Common myeloid progenitor, CD34-positive (primary cell): Measurements from ENCODE around the gene MYO1F.
A peak's percentile ranks its signal among the peaks of the same experiment; 100 is the strongest.

ENCODE experiments used
- CTCF ChIA-PET: fragments of 350-600 bp; sonication (Branson Sonifier 250); formaldehyde crosslinking; loops from one replicate; lab custom pipeline; 2021; ENCODE audit warnings: antibody characterized with exemption; lab: Charles Lee
- POLR2A ChIA-PET: fragments of 350-600 bp; sonication (Branson Sonifier 250); formaldehyde crosslinking; loops from one replicate; lab custom pipeline; 2021; ENCODE audit warnings: antibody characterized with exemption; lab: Charles Lee
- DNase-seq, 3 donors: peaks; one replicate each; pipeline versions ENCODE4 v3.0.0 to v3.0.0-alpha.2; 2013
- H3K27ac ChIP-seq, 2 experiments: 1 replicate in 1 of 2; 2 replicates in 1 of 2; pipeline ENCODE4 v1.7.0; 2013; ENCODE audit warnings: inconsistent platforms in 2 of 2, low read length in 2 of 2, mild to moderate bottlenecking in 2 of 2, low read depth in 1 of 2, moderate library complexity in 1 of 2; ENCODE audit not compliant: severe bottlenecking in 2 of 2, insufficient read depth in 1 of 2, poor library complexity in 1 of 2
- H3K27me3 ChIP-seq, 5 experiments: replicated peaks in 2 of 5; 1 replicate in 3 of 5; 2 replicates in 2 of 5; pipeline versions ENCODE4 v1.6.1 to v1.7.0; 2013; ENCODE audit warnings: low read length in 4 of 5, mild to moderate bottlenecking in 2 of 5, moderate library complexity in 2 of 5, inconsistent platforms in 1 of 5; ENCODE audit not compliant: insufficient read depth in 5 of 5, control insufficient read depth in 4 of 5
- H3K36me3 ChIP-seq, 4 experiments: 1 replicate in 2 of 4; 2 replicates in 2 of 4; pipeline versions ENCODE4 v1.6.1 to v1.7.0; 2013; ENCODE audit warnings: low read length in 3 of 4, control low read depth in 1 of 4, mild to moderate bottlenecking in 1 of 4; ENCODE audit not compliant: control insufficient read depth in 4 of 4, insufficient read depth in 4 of 4
- H3K4me1 ChIP-seq, 4 experiments: 1 replicate in 3 of 4; 2 replicates in 1 of 4; pipeline versions ENCODE4 v1.6.1 to v1.7.1; 2013; ENCODE audit warnings: low read length in 3 of 4, mild to moderate bottlenecking in 3 of 4, control low read depth in 1 of 4, inconsistent platforms in 1 of 4, moderate library complexity in 1 of 4; ENCODE audit not compliant: control insufficient read depth in 4 of 4, insufficient read depth in 4 of 4; ENCODE audit errors: control extremely low read depth in 1 of 4
- H3K4me3 ChIP-seq, 7 experiments: 1 replicate in 4 of 7; 2 replicates in 3 of 7; pipeline versions ENCODE4 v1.5.1 to v1.7.0; 2013; ENCODE audit warnings: mild to moderate bottlenecking in 7 of 7, low read length in 6 of 7, moderate library complexity in 6 of 7, inconsistent platforms in 2 of 7, low read depth in 2 of 7, control low read depth in 1 of 7; ENCODE audit not compliant: insufficient read depth in 4 of 7, control insufficient read depth in 1 of 7; ENCODE audit errors: extremely low read depth in 1 of 7
- H3K9me3 ChIP-seq, 5 experiments: 1 replicate in 4 of 5; 2 replicates in 1 of 5; pipeline versions ENCODE4 v1.6.1 to v1.7.1; 2013; ENCODE audit warnings: low read length in 4 of 5, mild to moderate bottlenecking in 2 of 5, inconsistent platforms in 1 of 5, low read depth in 1 of 5, moderate library complexity in 1 of 5; ENCODE audit not compliant: control insufficient read depth in 4 of 5, insufficient read depth in 2 of 5; ENCODE audit errors: control extremely low read depth in 1 of 5
- WGBS: methylation state at CpG from one replicate; pipeline ENCODE4 v1.1.5; 2013; ENCODE audit not compliant: insufficient coverage; 5-methylcytosine and 5-hydroxymethylcytosine counted together

Gene MYO1F

DNA sequence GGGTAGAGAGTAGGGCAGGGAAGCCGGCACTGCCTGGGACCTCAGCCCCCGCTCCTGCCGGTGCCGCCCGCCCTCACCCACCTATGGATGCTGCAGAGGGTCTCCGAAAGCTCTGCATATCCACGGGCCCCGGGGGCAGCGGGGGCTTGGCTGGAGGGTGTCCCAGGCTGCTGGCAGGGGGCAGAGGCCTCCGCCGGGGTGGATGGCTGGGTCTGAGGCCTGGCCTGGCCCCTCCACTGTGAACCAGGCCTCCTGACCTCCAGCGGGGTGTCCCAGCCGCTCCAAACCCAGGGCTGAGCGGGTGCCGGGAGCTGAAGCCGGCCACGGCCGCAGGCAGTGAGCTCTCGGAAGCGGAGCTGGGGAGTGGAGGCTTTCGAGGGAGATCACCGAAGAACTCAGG, 78.9 kb downstream of the MYO1F start:
- H3K27ac ChIP-seq: no peak overlapping the region
- WGBS: 92% methylated on average over 20 of the region's 22 CpGs

DNA sequence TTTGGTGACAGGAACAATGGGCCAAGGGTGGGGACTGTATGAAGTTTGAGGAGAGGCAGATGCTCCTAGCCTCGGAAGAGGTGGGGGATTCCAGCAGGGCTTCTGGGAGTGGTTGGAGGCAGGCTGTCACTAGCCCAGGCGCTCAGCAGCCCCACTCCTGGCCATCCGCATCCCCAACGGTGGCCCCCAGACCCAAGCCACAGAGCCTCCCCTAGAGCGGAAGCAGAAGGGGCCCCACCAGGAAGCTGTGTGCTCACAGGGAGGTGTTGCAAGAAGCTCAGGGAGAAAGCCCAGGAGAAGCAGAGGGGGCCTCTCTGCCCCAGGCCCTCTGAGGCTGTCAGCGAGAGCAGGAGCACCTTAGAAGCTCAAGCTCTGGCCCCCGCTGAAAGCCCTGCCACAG, 83.1 kb downstream of the MYO1F start:
- Histone ChIP-seq H3K36me3 (peaks cover 0 to 60% (median 29%) of the 10 kb centered on the region in 4 experiments), H3K27ac (peak overlapping the region; percentile 50 to 70), H3K27me3 (no peaks in the 10 kb centered on the region), H3K4me3 (peak overlapping the region in 5 of 7 experiments; percentile 37 to 60 (median 46)), H3K4me1 (peaks cover 2 to 77% (median 49%) of the 10 kb centered on the region in 4 experiments), H3K9me3 (no peaks in the 10 kb centered on the region)
- ChIA-PET CTCF (interaction anchor here (0.6 to 5.5 kb wide), 7 partner anchors 9 to 1982 kb away, joined by 3 to 35 read pairs (median 6); partner anchors contain the start of gene MYO1F), POLR2A (interaction anchor here (0.5 to 1.3 kb wide), 3 partner anchors 8 to 20 kb away, joined by 3 to 4 read pairs (median 4); partner anchors contain the start of genes PRAM1 and ZNF414)
- WGBS: 2% methylated on average over 6 of the region's 7 CpGs
- peak; percentile 71 to 93 (median 92) for DNase-seq

More for the DNA sequence above, 78.9 kb downstream of the MYO1F start:
- CTCF ChIA-PET: interaction anchor here (1.0 to 6.9 kb wide), 4 partner anchors 8 to 81 kb away, joined by 3 to 41 read pairs (median 6); partner anchors contain the start of gene ZNF414
- Histone ChIP-seq H3K36me3 (peaks cover 0 to 30% (median 13%) of the 10 kb centered on the region in 4 experiments), H3K4me3 (no peak overlapping the region), H3K9me3 (no peaks in the 10 kb centered on the region), H3K27me3 (no peaks in the 10 kb centered on the region), H3K4me1 (peaks cover 10 to 89% (median 64%) of the 10 kb centered on the region in 4 experiments)
- POLR2A ChIA-PET: no interaction called here
- no peak for DNase-seq

DNA sequence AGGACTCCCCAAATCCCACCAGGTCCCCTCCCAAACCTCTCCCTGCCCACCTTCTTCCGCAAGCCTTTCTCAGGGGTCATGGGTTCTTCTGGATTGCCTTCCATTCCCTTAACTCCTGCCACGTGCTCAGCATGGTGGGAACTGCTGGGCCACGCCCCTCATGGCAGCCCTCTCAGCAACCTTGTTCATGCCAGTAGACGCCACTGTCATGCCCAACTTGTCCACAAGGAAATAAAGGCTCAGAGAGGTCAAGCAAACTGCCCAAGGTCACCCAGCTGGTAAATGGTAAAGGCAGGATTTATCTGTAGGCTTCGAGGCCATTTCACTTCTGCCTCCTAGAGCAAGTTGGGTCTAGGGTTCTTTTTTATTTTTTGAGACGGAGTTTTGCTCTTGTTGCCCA, 85.7 kb downstream of the MYO1F start:
- H3K27me3 ChIP-seq: no peaks in the 10 kb centered on the region
- DNase-seq: no peak
- WGBS: 93% methylated on average over 6 of the region's 6 CpGs
- H3K27ac ChIP-seq: no peak overlapping the region
- POLR2A ChIA-PET: no interaction called here
- peaks cover 3 to 65% (median 27%) of the 10 kb centered on the region in 4 experiments for H3K36me3 ChIP-seq
- CTCF ChIA-PET: interaction anchor here (1.6 to 5.5 kb wide), 3 partner anchors 12 to 88 kb away, joined by 3 to 35 read pairs (median 6); partner anchors contain the start of genes MYO1F and PRAM1
- H3K4me3 ChIP-seq: no peak overlapping the region
- H3K9me3 ChIP-seq: no peaks in the 10 kb centered on the region
- H3K4me1 ChIP-seq: peaks cover 8 to 81% (median 71%) of the 10 kb centered on the region in 4 experiments

DNA sequence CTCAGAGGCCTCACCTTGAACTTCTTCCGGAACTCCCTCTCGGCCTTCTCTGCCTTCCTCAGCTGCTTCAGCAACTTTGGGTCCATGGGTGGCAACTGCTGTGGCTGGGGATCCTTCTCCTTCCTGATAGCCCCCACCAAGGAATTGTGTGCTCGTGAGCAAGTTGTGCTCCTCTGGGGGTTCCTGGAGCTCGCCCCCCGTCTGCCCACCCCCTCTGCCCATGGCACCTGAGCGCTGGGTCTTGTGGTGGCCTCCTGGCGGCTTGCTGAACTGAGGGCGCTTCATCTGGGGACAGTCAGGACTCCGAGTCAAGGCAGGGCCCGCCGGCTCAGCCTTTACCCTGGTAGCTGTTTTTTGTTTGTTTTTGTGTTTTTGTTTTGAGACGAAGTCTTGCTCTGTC, 86.4 kb downstream of the MYO1F start:
- no peak overlapping the region for H3K4me3 ChIP-seq
- 98% methylated on average over 8 of the region's 12 CpGs for WGBS
- ChIA-PET POLR2A (no interaction called here), CTCF (interaction anchor here (0.9 to 1.6 kb wide), 3 partner anchors 9 to 18 kb away, joined by 3 to 4 read pairs (median 3); no protein-coding TSS in a partner anchor)
- no peaks in the 10 kb centered on the region for H3K9me3 ChIP-seq
- H3K36me3 ChIP-seq: peaks cover 5 to 71% (median 32%) of the 10 kb centered on the region in 4 experiments
- no peak for DNase-seq
- H3K27me3 ChIP-seq: no peaks in the 10 kb centered on the region
- H3K4me1 ChIP-seq: peaks cover 8 to 83% (median 76%) of the 10 kb centered on the region in 4 experiments
- peak overlapping the region in 1 of 2 experiments; percentile 25 for H3K27ac ChIP-seq

DNA sequence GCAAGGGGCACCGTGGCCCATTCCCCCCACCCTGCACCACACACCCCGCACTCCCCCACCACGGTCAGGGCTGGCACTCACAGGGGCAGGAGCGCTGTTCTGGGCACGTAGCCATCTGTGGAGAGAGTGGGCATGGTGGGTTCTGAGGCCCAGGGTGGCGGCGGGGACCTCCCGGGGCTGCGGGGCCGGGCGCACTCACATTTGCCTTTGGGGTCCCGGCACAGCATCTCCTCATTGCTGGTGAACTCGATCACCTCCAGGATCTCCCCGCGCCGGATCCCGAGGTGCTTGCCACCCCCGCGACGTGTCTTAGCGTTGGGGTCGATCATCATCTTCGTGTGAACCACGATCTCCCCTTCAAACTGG, 86.9 kb downstream of the MYO1F start:
- ChIA-PET CTCF (interaction anchor here (0.9 to 1.6 kb wide), 3 partner anchors 10 to 19 kb away, joined by 3 to 4 read pairs (median 3); no protein-coding TSS in a partner anchor), POLR2A (no interaction called here)
- no peaks in the 10 kb centered on the region for H3K27me3 ChIP-seq
- H3K27ac ChIP-seq: peak overlapping the region in 1 of 2 experiments; percentile 51
- peaks cover 8 to 82% (median 73%) of the 10 kb centered on the region in 4 experiments for H3K4me1 ChIP-seq
- peaks cover 9 to 71% (median 36%) of the 10 kb centered on the region in 4 experiments for H3K36me3 ChIP-seq
- 87% methylated on average over 22 of the region's 24 CpGs for WGBS
- no peak for DNase-seq
- H3K9me3 ChIP-seq: no peaks in the 10 kb centered on the region
- H3K4me3 ChIP-seq: no peak overlapping the region

DNA sequence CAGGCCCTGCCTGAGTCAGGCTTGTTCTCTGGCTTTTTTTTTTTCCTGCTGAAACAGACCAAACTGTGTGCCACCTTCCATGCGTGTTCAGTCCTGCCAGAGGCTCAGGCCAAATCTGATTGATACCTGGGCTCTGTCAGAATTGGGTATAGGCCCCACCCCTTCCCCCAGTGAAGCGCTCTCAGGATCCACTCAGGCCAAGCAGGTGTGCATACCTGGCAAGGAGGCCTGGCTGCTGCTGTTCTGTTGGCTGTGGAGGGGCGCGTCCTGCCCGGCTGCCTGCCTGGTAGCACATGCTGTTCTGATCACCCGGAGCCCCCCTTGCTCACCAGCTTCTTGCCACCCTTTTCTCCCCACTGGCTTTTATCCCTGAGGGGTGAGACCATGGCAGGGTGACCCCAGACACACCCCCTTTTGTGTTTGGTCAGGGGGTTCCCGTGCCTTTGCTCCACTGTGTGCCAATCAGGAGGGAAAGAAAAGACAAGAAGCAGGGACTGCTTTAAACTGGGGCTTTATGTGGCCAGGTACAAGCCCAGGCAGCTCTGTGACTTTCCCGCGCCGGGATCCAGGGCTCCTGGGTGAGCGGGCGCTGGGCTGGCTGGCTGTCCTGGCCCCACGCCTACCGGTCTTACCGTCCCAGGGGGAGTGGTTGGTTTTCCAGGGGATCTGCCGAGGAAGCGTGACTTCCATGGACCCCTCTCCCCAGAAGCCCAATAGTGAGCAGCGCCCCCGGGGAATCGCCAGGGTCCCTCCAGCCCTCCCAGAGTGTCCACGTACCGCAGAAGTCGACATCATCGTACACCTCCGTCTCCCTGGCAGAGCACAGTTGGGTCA, 87.5 kb downstream of the MYO1F start:
- CTCF ChIA-PET: interaction anchor here (1.2 to 5.3 kb wide), 4 partner anchors 7 to 90 kb away, joined by 4 to 94 read pairs (median 32); partner anchors contain the start of genes MYO1F and PRAM1
- DNase-seq: no peak
- POLR2A ChIA-PET: no interaction called here
- Histone ChIP-seq H3K27me3 (no peaks in the 10 kb centered on the region), H3K4me1 (peaks cover 5 to 76% (median 68%) of the 10 kb centered on the region in 4 experiments), H3K9me3 (no peaks in the 10 kb centered on the region), H3K4me3 (no peak overlapping the region), H3K27ac (peak overlapping the region in 1 of 2 experiments; percentile 51), H3K36me3 (peaks cover 10 to 76% (median 42%) of the 10 kb centered on the region in 4 experiments)
- 92% methylated on average over 23 of the region's 25 CpGs for WGBS
